ENCODE measurements around the gene NALCN. TPM values are rescaled to one million over a fixed set of nuclear protein-coding genes. Genes with fewer than 3 reads are reported as not detected.
"Not testable (repeated sequence)": the region's sequence is repeated elsewhere in the genome, so short reads cannot be mapped to it uniquely, and the experiment has no call there.

The NALCN gene
- total RNA-seq, 1 experiment from 2014 or later, result 1.2 TPM

DNA sequence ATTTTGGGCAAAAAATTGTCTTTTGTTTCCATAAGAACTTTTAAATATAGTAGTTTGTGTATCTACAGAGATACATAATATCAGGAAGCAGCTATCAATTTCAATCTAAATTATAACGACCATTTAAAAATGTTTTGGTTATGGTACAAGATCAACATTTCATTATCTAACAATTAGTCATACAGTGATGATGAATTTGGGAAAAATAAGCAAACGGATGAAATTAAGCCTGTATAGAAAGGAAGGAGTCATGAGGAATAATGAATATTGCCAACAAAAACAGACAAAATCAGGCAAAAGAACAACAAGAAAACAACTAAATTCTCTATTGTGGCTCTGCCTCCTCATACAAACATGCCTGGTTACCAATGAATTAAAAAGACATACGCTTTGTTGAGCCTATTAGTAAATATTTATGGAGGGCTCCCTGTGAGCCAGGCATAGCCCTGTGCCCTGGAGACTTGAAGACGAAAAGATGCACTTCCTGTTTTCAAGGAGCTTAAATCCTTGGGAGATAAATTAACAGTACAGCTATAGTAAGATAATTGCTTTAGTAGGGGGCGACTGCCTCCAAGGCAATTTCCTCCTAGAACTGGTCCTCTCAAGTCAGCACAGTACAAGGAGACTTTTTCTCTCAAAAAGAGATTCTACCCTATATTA, 73.0 kb downstream of the NALCN start:
- Histone ChIP-seq H3K27ac (no peak overlapping the region), H3K4me3 (no peak overlapping the region)
- no peak for DNase-seq (ENCODE audit: low read depth in 1 of 2, low spot score in 2 of 2)

DNA sequence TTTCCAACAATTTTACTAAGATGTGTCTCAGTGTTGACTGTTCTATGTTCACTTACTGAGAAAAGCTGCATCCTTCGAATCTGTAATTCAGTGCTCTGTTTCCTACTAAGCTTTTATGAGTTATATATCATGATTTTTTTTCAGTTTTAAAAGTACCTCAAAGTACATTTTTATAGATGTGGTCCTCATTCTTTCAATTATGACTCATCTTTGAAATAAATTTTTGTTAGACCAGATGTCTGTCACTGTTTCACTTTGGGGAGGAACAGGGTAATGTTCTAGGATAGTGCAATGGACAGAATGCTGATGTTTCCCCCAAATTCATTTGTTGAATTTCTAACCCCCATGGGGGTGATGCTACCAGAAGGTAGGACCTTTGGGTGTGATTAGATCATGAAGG, 74.8 kb downstream of the NALCN start:
- Histone ChIP-seq H3K36me3 (no peaks in the 10 kb centered on the region), H3K4me1 (replicated peaks) (no peaks in the 10 kb centered on the region; the same call in none of the 2 replicates), H3K9me3 (replicated peaks) (no peaks in the 10 kb centered on the region), H3K27me3 (replicated peaks) (no peaks in the 10 kb centered on the region), H3K27ac (no peak overlapping the region), H3K4me3 (no peak overlapping the region)
- no peak for DNase-seq (ENCODE audit: low read depth in 1 of 2, low spot score in 2 of 2)

More for the DNA sequence above, 73.0 kb downstream of the NALCN start:
- Histone ChIP-seq H3K36me3 (no peaks in the 10 kb centered on the region), H3K4me1 (replicated peaks) (no peaks in the 10 kb centered on the region; the same call in none of the 2 replicates), H3K9me3 (replicated peaks) (no peaks in the 10 kb centered on the region), H3K27me3 (replicated peaks) (no peaks in the 10 kb centered on the region)

DNA sequence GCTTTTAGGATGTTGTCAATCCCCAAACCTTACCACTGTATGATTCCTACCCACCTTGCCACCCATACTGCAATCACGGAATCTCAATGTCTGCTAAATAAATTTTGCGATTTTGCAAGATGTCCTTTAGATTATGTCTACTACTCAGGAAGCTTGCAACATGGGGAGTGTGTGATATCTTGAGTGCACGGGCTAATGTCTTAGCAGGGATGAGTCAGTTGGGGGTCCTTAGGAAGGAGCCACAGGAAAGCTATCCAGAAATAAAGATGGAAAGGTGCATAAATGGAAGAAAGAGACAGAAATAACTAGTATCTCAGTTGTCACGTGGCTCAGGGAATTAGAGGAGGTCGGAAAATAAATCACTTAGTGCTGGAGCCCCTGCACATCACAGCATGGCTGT, 77.1 kb downstream of the NALCN start:
- H3K27ac ChIP-seq, result no peak overlapping the region
- H3K4me3 ChIP-seq, result no peak overlapping the region
- no peaks in the 10 kb centered on the region; the same call in none of the 2 replicates for H3K4me1 ChIP-seq (replicated peaks)
- no peak for DNase-seq (ENCODE audit: low read depth in 1 of 2, low spot score in 2 of 2)
- no peaks in the 10 kb centered on the region for H3K36me3 ChIP-seq
- no peaks in the 10 kb centered on the region for H3K9me3 ChIP-seq (replicated peaks)
- H3K27me3 ChIP-seq (replicated peaks), result no peaks in the 10 kb centered on the region

DNA sequence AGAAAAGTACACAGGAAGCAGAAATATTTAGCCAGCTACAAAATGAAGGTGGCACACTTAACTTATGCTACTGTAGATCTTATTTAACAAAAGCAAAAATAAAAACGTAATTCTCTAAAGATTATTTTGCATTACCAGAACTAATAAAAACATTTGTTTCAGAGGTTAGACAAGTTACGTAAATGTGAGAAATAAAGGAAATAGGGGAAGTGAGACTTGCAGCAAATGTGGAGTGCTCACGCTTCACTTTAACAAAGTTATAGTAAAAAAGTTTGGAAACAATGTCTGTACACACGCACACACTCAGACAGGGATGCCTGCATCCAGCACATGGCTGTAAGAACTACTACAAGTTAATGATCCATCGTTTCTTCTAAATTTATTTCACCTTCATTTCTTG, 83.7 kb downstream of the NALCN start:
- no peaks in the 10 kb centered on the region for H3K36me3 ChIP-seq
- H3K9me3 ChIP-seq (replicated peaks), result no peaks in the 10 kb centered on the region
- H3K27me3 ChIP-seq (replicated peaks), result no peaks in the 10 kb centered on the region
- H3K4me1 ChIP-seq (replicated peaks), result no peaks in the 10 kb centered on the region; the same call in 1 of the 2 replicates
- H3K27ac ChIP-seq, result no peak overlapping the region
- no peak overlapping the region for H3K4me3 ChIP-seq
- DNase-seq (ENCODE audit: low read depth in 1 of 2, low spot score in 2 of 2), result no peak

DNA sequence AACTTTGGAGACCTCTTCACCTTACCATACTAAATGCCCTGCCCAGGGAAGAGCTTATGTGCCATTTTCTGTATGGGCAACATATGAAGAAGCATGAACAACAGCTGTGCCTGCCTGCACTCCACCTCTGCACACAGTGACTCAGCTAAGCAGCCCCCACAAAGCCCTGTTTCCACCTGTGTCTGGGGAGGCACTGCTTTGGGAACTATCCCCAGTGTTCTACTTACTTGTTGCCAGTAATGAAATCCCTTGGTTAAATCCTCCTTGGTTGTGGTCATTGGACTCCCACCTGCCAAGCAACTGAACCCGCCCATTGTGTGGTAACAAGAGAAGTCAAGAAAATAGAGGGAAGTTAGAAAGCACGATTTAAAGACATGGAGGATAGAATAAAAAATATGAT, 84.6 kb downstream of the NALCN start:
- DNase-seq (ENCODE audit: low read depth in 1 of 2, low spot score in 2 of 2), result no peak
- H3K27me3 ChIP-seq (replicated peaks), result no peaks in the 10 kb centered on the region
- no peaks in the 10 kb centered on the region for H3K9me3 ChIP-seq (replicated peaks)
- no peak overlapping the region for H3K4me3 ChIP-seq
- H3K36me3 ChIP-seq, result no peaks in the 10 kb centered on the region
- no peak overlapping the region for H3K27ac ChIP-seq
- no peaks in the 10 kb centered on the region; the same call in 1 of the 2 replicates for H3K4me1 ChIP-seq (replicated peaks)

DNA sequence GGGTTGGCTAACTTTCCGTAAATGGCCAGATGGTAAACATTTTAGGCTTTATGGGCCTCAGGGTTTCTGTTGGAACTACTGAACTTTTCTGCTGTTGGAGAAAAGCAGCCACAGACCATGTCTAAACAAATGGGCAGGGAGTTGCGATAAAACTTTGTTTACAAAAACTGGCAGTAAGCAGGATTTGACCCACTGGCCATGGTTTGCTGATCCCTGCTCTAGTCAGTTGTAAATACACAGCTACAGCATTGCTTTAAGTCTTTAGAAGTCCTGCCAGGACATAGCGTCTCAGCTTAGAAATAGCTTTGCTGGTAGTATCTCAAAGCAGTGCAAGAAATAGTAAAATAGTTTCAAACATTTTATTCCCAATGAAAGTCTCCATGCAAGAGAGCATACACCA, 88.4 kb downstream of the NALCN start:
- Histone ChIP-seq H3K4me3 (no peak overlapping the region), H3K4me1 (replicated peaks) (no peaks in the 10 kb centered on the region; the same call in 1 of the 2 replicates), H3K27me3 (replicated peaks) (no peaks in the 10 kb centered on the region), H3K27ac (no peak overlapping the region), H3K9me3 (replicated peaks) (no peaks in the 10 kb centered on the region), H3K36me3 (no peaks in the 10 kb centered on the region)
- DNase-seq (ENCODE audit: low read depth in 1 of 2, low spot score in 2 of 2), result no peak

DNA sequence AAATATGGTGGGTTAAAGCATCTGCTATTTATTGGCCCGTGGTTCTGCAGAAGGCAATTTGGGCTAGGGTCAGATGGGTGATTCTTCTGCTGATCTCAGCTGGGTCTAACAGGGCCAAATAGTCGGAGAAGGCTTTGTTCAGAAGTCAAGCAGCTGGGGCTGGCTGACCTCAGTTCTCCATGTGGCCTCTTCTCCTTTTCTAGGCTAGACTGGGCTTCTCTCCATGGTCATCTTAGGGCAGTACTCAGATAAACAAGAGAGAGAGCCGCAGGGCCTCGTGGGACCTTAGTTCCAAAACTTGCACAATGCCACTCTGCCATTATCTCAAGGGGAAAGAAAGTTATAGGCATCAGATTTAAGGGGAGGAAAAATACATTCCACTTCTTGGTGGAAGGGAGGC, 89.6 kb downstream of the NALCN start:
- Histone ChIP-seq H3K4me1 (replicated peaks) (no peaks in the 10 kb centered on the region; the same call in 1 of the 2 replicates), H3K27me3 (replicated peaks) (no peaks in the 10 kb centered on the region), H3K9me3 (replicated peaks) (no peaks in the 10 kb centered on the region), H3K36me3 (no peaks in the 10 kb centered on the region), H3K4me3 (no peak overlapping the region), H3K27ac (no peak overlapping the region)
- no peak for DNase-seq (ENCODE audit: low read depth in 1 of 2, low spot score in 2 of 2)

DNA sequence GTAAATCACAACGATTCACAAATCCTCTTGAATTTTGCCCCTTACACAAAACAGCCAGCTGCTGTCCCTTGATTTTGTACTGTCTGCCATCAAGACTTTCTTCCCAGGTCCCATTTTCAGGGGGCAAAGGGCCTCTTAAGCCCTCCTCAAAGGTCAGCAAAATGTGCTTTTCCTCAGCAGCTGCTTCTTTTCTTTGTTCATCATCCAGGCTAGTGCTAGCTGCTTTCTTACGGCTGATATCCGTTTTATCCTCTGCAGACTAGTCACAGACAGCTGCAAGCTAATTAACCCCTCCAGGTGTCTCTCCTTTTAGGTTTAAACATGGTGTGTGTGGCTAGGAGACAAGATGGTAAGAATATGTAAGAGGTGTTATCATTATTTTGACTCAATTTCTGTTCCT, 90.9 kb downstream of the NALCN start:
- no peak overlapping the region for H3K27ac ChIP-seq
- no peak for DNase-seq (ENCODE audit: low read depth in 1 of 2, low spot score in 2 of 2)
- no peak overlapping the region for H3K4me3 ChIP-seq
- no peaks in the 10 kb centered on the region for H3K9me3 ChIP-seq (replicated peaks)
- H3K36me3 ChIP-seq, result no peaks in the 10 kb centered on the region
- H3K4me1 ChIP-seq (replicated peaks), result no peaks in the 10 kb centered on the region; the same call in 1 of the 2 replicates
- H3K27me3 ChIP-seq (replicated peaks), result no peaks in the 10 kb centered on the region

DNA sequence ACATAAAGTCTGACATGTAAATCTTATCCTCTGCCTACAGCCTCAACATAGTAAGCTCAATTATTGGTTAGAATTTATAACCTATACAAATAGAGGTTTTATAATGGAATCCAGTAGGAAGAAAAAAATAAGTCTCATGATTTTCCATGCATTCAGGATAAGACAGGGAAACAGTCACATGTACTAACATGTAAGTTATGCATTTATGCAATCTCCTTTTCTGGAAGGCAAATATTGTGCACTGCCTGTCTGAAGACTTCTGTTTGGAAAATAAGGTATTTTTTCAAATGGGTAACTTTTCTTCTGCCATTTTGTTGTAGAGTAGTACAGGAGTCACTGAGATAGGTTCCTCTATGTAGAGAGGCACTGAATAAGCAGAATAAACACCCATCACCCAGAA, 92.7 kb downstream of the NALCN start:
- DNase-seq (ENCODE audit: low read depth in 1 of 2, low spot score in 2 of 2), result no peak
- Histone ChIP-seq H3K4me1 (replicated peaks) (no peaks in the 10 kb centered on the region; the same call in 1 of the 2 replicates), H3K27me3 (replicated peaks) (no peaks in the 10 kb centered on the region), H3K9me3 (replicated peaks) (no peaks in the 10 kb centered on the region), H3K36me3 (no peaks in the 10 kb centered on the region), H3K27ac (no peak overlapping the region), H3K4me3 (no peak overlapping the region)

DNA sequence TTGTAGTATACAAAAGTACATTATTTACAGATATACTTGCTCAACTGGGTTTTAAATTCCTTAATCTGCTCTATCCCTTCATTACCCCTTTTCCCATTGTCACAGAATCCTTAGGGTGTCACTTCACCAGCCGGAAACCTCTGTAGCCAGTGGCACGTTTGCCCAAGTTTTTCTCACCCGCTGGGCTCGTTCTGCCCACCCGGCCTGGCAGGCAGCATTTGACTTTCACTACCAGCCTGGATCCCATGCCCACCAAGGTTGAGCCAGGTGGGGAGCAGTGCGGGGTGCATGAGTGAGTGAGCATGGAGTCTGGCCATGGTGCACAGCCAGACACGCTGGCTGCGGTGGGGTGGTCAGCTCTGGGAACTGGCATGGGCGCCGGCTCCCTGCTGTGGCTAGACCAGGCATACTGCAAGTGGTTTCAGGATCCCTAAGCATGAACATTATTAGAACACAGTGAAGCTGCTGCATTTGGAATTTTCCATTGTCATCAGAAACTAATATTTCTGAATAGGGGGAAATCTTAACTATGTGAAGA, 98.3 kb downstream of the NALCN start:
- Histone ChIP-seq H3K9me3 (replicated peaks) (no peaks in the 10 kb centered on the region), H3K27me3 (replicated peaks) (no peaks in the 10 kb centered on the region), H3K36me3 (no peaks in the 10 kb centered on the region), H3K4me1 (replicated peaks) (no peaks in the 10 kb centered on the region), H3K4me3 (no peak overlapping the region), H3K27ac (no peak overlapping the region)
- DNase-seq (ENCODE audit: low read depth in 1 of 2, low spot score in 2 of 2), result no peak

DNA sequence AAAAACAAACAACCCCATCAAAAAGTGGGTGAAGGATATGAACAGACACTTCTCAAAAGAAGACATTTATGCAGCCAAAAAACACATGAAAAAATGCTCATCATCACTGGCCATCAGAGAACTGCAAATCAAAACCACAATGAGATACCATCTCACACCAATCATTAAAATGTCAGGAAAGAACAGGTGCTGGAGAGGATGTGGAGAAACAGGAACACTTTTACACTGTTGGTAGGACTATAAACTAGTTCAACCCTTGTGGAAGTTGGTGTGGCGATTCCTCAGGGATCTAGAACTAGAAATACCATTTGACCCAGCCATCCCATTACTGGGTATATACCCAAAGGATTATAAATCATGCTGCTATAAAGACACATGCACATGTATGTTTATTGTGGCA, 102.8 kb downstream of the NALCN start:
- not testable (repeated sequence) for H3K4me1 ChIP-seq (replicated peaks); H3K9me3 ChIP-seq (replicated peaks); H3K27me3 ChIP-seq (replicated peaks); H3K36me3 ChIP-seq; H3K27ac ChIP-seq; H3K4me3 ChIP-seq; DNase-seq (ENCODE audit: low read depth in 1 of 2, low spot score in 2 of 2)

DNA sequence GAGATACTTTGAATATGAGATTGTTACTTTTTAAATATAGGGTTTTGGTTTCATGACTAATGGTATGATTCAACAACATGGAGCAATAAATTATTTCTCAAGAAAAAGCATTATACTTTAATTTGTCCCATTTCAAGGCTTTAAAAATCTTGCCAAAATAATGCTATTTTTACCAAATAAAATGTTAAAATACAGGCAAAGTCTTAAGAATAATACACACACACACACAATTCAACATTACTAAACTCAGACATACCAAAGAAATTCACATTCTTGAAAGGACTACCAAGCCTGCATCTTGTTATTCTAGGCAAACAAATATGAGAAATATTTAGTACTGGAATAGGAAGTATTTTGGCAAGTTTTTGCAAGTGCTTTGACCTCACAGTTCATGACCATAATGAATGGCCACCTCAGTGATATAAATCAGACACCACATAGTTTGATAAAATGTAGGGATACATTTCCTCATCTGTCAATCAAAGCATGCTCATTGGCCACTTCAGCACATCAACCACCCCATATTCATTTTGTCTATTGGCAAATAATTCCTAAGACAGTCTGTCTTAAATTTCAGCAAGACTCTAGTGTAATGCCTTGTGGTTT, 107.2 kb downstream of the NALCN start:
- peak in 1 of 2 experiments; percentile 24 for DNase-seq (ENCODE audit: low read depth in 1 of 2, low spot score in 2 of 2)

DNA sequence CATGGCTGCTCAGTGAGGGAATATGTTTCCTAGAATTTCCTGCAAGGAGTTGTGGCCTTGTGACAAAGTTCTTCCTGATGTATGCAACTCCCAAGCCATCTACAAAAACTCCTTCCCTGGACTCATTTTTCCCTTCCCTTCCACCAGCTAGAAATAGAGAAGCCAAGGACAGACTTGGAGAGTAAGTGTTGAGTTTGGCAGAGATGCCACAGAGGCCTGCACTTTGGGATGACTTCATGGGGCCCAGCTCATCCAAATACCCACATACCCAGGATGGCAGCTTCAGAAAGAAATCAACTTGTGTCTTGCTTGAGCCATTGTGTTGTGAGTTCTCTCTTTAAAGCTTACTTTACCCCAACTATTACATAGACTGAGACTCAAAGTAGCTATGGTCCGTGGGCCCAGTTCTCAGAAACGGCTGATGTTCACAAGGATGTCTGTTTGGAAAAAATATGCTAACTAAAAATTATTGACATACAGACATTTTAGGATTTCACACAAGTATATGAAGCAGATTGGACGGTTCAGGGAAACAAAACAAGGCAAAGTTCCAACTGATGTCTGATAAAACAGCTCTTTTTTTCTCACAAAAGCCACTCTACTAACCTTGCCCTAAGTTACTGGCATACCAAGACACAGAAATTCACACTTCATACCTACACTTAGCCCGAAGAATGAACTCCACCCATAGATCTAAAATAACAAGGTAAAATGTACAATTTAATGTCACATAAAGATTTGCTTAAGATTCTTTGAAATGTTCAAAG, 107.9 kb downstream of the NALCN start:
- no peak for DNase-seq (ENCODE audit: low read depth in 1 of 2, low spot score in 2 of 2)
- Histone ChIP-seq H3K4me1 (replicated peaks) (peaks cover 22% of the 10 kb centered on the region), H3K27ac (peak overlapping the region; percentile 55), H3K36me3 (no peaks in the 10 kb centered on the region), H3K9me3 (replicated peaks) (no peaks in the 10 kb centered on the region), H3K4me3 (no peak overlapping the region), H3K27me3 (replicated peaks) (no peaks in the 10 kb centered on the region)

More for the DNA sequence above, 107.2 kb downstream of the NALCN start:
- H3K9me3 ChIP-seq (replicated peaks), result no peaks in the 10 kb centered on the region
- H3K36me3 ChIP-seq, result no peaks in the 10 kb centered on the region
- no peaks in the 10 kb centered on the region for H3K27me3 ChIP-seq (replicated peaks)
- H3K27ac ChIP-seq, result peak overlapping the region; percentile 55
- peaks cover 22% of the 10 kb centered on the region for H3K4me1 ChIP-seq (replicated peaks)
- H3K4me3 ChIP-seq, result no peak overlapping the region

Data from SJSA1 (cell line).